Measurements from ENCODE around the gene MYO1A.

GRCh38 chr12:57005980-57006808, 43.7 kb downstream of the MYO1A start, which contains the start of gene ZBTB39:
- TF ChIP-seq CTCF (conservative IDR thresholded peaks at IDR 0.05; ENCODE audit: low read depth, low read length) = peak; percentile 65
- TF ChIP-seq EZH2 (IDR thresholded peaks at IDR 0.05; ENCODE audit: borderline replicate concordance, low read depth, low read length, poor library complexity, severe bottlenecking) = no peak
